ENCODE measurements around the gene MDFIC. TPM values are rescaled to one million over a fixed set of nuclear protein-coding genes. Genes with fewer than 3 reads are reported as not detected.

MDFIC gene
- total RNA-seq, 6 donors from 2014 or later, result 13.8 to 63.9 (median 31.8) TPM

DNA sequence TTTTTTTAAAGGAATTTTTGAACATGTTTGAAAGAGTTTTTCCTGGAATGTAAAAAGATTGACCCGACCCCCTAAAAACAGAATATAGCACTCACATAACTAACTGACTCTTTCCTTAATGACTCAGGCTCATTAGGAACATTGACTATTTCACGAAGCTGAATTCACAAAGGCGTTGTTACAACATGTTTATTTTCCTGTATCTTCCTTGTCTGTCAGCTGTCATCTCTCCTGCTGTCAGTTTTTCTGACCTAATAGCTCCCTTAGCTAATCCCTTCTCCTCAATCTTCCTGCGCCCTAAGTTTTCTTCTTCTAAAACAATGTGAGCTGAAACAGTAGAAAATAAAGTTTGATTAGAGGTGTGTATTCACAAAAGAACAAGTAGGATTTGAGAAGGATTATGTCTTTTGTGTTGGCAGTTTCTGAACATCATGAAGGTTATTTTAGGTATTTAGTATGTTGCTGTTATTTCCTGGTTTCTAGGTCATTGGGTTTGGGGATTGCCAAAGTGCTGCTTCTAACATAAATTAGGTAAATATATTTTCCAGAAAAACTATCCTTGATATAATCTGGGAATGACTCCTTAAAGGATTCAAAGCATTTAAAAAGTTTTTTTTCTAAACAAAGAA is 4.6 kb upstream of the MDFIC start:
- H3K36me3 ChIP-seq, result no peaks in the 10 kb centered on the region
- peaks cover 0 to 5% (median 3%) of the 10 kb centered on the region in 4 donors for H3K4me1 ChIP-seq
- TF ChIP-seq EP300 (IDR thresholded peaks at IDR 0.05), result no peak
- no peak for TF ChIP-seq POLR2A (IDR thresholded peaks at IDR 0.05)
- TF ChIP-seq, protein P1, sequence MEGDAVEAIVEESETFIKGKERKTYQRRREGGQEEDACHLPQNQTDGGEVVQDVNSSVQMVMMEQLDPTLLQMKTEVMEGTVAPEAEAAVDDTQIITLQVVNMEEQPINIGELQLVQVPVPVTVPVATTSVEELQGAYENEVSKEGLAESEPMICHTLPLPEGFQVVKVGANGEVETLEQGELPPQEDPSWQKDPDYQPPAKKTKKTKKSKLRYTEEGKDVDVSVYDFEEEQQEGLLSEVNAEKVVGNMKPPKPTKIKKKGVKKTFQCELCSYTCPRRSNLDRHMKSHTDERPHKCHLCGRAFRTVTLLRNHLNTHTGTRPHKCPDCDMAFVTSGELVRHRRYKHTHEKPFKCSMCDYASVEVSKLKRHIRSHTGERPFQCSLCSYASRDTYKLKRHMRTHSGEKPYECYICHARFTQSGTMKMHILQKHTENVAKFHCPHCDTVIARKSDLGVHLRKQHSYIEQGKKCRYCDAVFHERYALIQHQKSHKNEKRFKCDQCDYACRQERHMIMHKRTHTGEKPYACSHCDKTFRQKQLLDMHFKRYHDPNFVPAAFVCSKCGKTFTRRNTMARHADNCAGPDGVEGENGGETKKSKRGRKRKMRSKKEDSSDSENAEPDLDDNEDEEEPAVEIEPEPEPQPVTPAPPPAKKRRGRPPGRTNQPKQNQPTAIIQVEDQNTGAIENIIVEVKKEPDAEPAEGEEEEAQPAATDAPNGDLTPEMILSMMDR (IDR thresholded peaks at IDR 0.05), result no peak
- no peak for TF ChIP-seq POLR2AphosphoS5 (IDR thresholded peaks at IDR 0.05)
- ATAC-seq (ENCODE audit: low FRiP score in 2 of 2), result no peak
- 64 to 67% methylated on average over 4 of the region's 4 CpGs for WGBS, 2 donors
- H3K27ac ChIP-seq, result no peak overlapping the region
- no peak overlapping the region for H3K4me3 ChIP-seq
- DNase-seq, result no peak
- no peaks in the 10 kb centered on the region for H3K27me3 ChIP-seq
- no peaks in the 10 kb centered on the region for H3K9me3 ChIP-seq

DNA sequence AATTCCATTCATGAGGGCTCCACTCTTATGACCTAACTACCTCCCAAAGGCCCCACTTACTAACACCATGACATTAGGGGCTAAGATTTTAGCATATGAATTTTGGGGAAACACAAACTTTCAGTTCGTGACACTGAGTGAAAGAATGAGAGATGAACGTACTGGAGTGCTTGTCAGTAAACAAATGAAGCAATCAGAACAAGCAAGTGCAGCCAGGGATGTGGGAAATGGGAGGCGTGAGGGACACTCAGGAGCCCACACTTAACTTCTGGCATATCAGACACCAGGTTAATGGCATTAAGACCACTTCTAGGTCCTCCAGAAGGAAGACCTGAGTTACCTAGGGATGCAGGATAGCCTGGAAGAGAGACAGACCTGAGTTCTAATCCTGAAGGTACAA is 2.3 kb upstream of the MDFIC start:
- TF ChIP-seq POLR2AphosphoS5 (IDR thresholded peaks at IDR 0.05) (no peak), POLR2A (IDR thresholded peaks at IDR 0.05) (no peak), EP300 (IDR thresholded peaks at IDR 0.05) (no peak)
- TF ChIP-seq, protein P1 (IDR thresholded peaks at IDR 0.05), result no peak
- H3K27me3 ChIP-seq, result no peaks in the 10 kb centered on the region
- no peak overlapping the region for H3K4me3 ChIP-seq
- no peak for DNase-seq
- H3K36me3 ChIP-seq, result no peaks in the 10 kb centered on the region
- no peak for ATAC-seq (ENCODE audit: low FRiP score in 2 of 2)
- no peak overlapping the region for H3K27ac ChIP-seq
- no peaks in the 10 kb centered on the region for H3K9me3 ChIP-seq
- peaks cover 10 to 18% (median 10%) of the 10 kb centered on the region in 4 donors for H3K4me1 ChIP-seq
- 56 to 69% methylated on average over 3 of the region's 3 CpGs for WGBS, 2 donors

DNA sequence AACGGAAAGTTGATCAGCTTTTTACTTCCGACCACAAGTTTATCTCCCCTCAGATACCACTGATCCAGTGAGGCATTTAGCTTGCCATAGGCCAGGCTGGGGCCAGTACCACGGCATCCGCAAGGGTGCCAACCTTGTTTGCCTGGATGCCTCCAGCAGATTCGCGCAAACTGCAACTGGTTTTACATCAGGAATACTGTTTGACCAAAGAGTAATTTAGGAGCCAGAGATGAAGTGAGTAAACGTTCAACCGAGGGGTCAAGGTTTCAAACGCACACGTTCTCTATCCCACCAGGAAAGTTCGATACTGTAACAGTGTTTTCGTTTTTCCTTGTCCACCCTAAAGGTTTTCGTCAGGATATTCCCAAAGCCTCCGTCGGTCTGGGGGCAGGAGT is 266 bp upstream of the MDFIC start:
- DNase-seq (no peak), ATAC-seq (ENCODE audit: low FRiP score in 2 of 2) (peak in 1 of 2 donors; percentile 1)
- H3K9me3 ChIP-seq, result no peaks in the 10 kb centered on the region
- H3K27ac ChIP-seq, result peak overlapping the region; percentile 89 to 97 (median 94)
- H3K4me1 ChIP-seq, result peaks cover 11 to 34% (median 19%) of the 10 kb centered on the region in 4 donors
- H3K27me3 ChIP-seq, result no peaks in the 10 kb centered on the region
- TF ChIP-seq EP300 (IDR thresholded peaks at IDR 0.05) (no peak), POLR2A (IDR thresholded peaks at IDR 0.05) (no peak), POLR2AphosphoS5 (IDR thresholded peaks at IDR 0.05) (no peak)
- TF ChIP-seq, protein P1 (IDR thresholded peaks at IDR 0.05), result no peak
- H3K4me3 ChIP-seq, result peak overlapping the region in 3 of 4 donors; percentile 79 to 95 (median 82)
- WGBS, 2 donors, result 51 to 63% methylated on average over 14 to 15 of the region's 15 CpGs
- H3K36me3 ChIP-seq, result no peaks in the 10 kb centered on the region

DNA sequence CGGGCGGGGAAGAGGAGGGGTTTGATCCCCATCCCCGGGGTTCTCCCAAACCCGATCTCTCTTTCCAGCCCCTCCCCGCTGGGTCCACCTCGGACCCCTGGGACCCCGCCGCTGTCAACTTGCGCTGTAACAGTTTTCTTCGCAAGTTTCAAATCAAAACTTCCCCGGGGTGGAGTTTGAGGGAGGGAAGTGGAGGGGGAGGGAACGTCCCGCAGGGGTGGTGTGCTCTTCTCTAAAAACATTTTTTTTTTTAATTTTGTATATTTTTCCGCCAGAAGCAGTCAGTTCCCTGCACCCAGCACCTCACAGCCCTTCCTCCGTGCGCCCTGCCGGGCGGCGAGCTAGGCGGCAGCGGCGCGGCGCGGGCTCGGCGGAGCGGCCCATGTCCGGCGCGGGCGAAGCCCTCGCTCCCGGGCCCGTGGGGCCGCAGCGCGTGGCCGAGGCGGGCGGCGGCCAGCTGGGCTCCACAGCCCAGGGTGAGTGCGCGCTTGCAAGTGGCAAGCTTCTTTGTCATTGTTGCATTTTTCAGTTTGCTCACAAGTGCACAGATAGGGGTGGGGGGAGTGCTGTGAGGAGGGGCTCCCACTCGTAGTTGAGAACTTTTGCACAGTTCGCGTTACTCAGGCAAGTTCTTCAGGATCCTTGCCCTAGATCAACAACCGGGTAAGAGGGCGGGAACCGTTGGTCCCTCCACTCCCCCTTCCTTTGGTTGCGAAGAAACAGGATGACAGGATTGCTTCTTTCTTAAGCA is 933 bp downstream of the MDFIC start:
- DNase-seq, result peak; percentile 67 to 91
- 1% methylated on average over 22 to 40 of the region's 51 CpGs for WGBS, 2 donors

More for the DNA sequence above, 933 bp downstream of the MDFIC start:
- Histone ChIP-seq H3K36me3 (no peaks in the 10 kb centered on the region), H3K27ac (peak overlapping the region; percentile 89 to 97 (median 94)), H3K4me1 (peaks cover 11 to 38% (median 20%) of the 10 kb centered on the region in 4 donors), H3K9me3 (no peaks in the 10 kb centered on the region), H3K27me3 (no peaks in the 10 kb centered on the region), H3K4me3 (peak overlapping the region; percentile 79 to 95 (median 81))
- peak; percentile 71 to 79 for ATAC-seq (ENCODE audit: low FRiP score in 2 of 2)
- TF ChIP-seq, protein P1 (IDR thresholded peaks at IDR 0.05), result no peak
- TF ChIP-seq EP300 (IDR thresholded peaks at IDR 0.05) (no peak), POLR2AphosphoS5 (IDR thresholded peaks at IDR 0.05) (peak in 1 of 2 donors; percentile 54), POLR2A (IDR thresholded peaks at IDR 0.05) (peak in 1 of 4 donors; percentile 63)

All from upper lobe of left lung (tissue), 6 donors.